ENCODE measurements around the gene BRSK2.

BRSK2 gene

GRCh38 chr11:1397862-1398527 lies 8.3 kb downstream of the BRSK2 start:
- Histone ChIP-seq H3F3A (ENCODE audit: insufficient read depth, low read length) (no peaks in the 10 kb centered on the region), H3K9ac (ENCODE audit: low read length) (no peak overlapping the region), H3K4me3 (ENCODE audit: low read depth, low read length, poor library complexity, severe bottlenecking) (no peak overlapping the region), H3K4me1 (ENCODE audit: insufficient read depth, low read length, severe bottlenecking) (no peaks in the 10 kb centered on the region), H4K20me1 (ENCODE audit: insufficient read depth, low read length) (no peaks in the 10 kb centered on the region), H3K4me2 (ENCODE audit: low read length) (no peak overlapping the region), H2AFZ (ENCODE audit: low read length) (no peak overlapping the region), H3K36me3 (ENCODE audit: insufficient read depth, low read length) (no peaks in the 10 kb centered on the region), H3K9me2 (ENCODE audit: low read depth, low read length) (no peaks in the 10 kb centered on the region), H3K9me3 (ENCODE audit: low read length) (no peaks in the 10 kb centered on the region), H3K27ac (ENCODE audit: low read depth, low read length, poor library complexity, severe bottlenecking) (no peak overlapping the region), H3K27me3 (ENCODE audit: insufficient read depth, low read length) (no peaks in the 10 kb centered on the region), H3K79me2 (ENCODE audit: insufficient read depth, low read length) (no peaks in the 10 kb centered on the region)
- TF ChIP-seq CTCF (IDR thresholded peaks at IDR 0.05; ENCODE audit: low read length): no peak
- no peak for TF ChIP-seq EZH2 (IDR thresholded peaks at IDR 0.05; ENCODE audit: borderline replicate concordance, low read length)

GRCh38 chr11:1398528-1399235 lies 8.9 kb downstream of the BRSK2 start:
- no peaks in the 10 kb centered on the region for H3K9me3 ChIP-seq (ENCODE audit: low read length)
- no peak overlapping the region for H3K4me2 ChIP-seq (ENCODE audit: low read length)
- no peak overlapping the region for H2AFZ ChIP-seq (ENCODE audit: low read length)
- no peaks in the 10 kb centered on the region for H3K27me3 ChIP-seq (ENCODE audit: insufficient read depth, low read length)
- no peaks in the 10 kb centered on the region for H3F3A ChIP-seq (ENCODE audit: insufficient read depth, low read length)
- no peaks in the 10 kb centered on the region for H4K20me1 ChIP-seq (ENCODE audit: insufficient read depth, low read length)
- no peaks in the 10 kb centered on the region for H3K4me1 ChIP-seq (ENCODE audit: insufficient read depth, low read length, severe bottlenecking)
- H3K9ac ChIP-seq (ENCODE audit: low read length): no peak overlapping the region
- no peaks in the 10 kb centered on the region for H3K36me3 ChIP-seq (ENCODE audit: insufficient read depth, low read length)
- no peak for TF ChIP-seq EZH2 (IDR thresholded peaks at IDR 0.05; ENCODE audit: borderline replicate concordance, low read length)
- TF ChIP-seq CTCF (IDR thresholded peaks at IDR 0.05; ENCODE audit: low read length): no peak
- no peak overlapping the region for H3K4me3 ChIP-seq (ENCODE audit: low read depth, low read length, poor library complexity, severe bottlenecking)
- no peaks in the 10 kb centered on the region for H3K79me2 ChIP-seq (ENCODE audit: insufficient read depth, low read length)
- no peak overlapping the region for H3K27ac ChIP-seq (ENCODE audit: low read depth, low read length, poor library complexity, severe bottlenecking)
- H3K9me2 ChIP-seq (ENCODE audit: low read depth, low read length): no peaks in the 10 kb centered on the region

GRCh38 chr11:1399386-1400316 lies 9.9 kb downstream of the BRSK2 start:
- H3K4me3 ChIP-seq (ENCODE audit: low read depth, low read length, poor library complexity, severe bottlenecking): no peak overlapping the region
- H3F3A ChIP-seq (ENCODE audit: insufficient read depth, low read length): no peaks in the 10 kb centered on the region
- no peaks in the 10 kb centered on the region for H3K27me3 ChIP-seq (ENCODE audit: insufficient read depth, low read length)
- no peak overlapping the region for H2AFZ ChIP-seq (ENCODE audit: low read length)
- TF ChIP-seq CTCF (IDR thresholded peaks at IDR 0.05; ENCODE audit: low read length) (no peak), EZH2 (IDR thresholded peaks at IDR 0.05; ENCODE audit: borderline replicate concordance, low read length) (no peak)
- H3K9me2 ChIP-seq (ENCODE audit: low read depth, low read length): no peaks in the 10 kb centered on the region
- no peak overlapping the region for H3K9ac ChIP-seq (ENCODE audit: low read length)
- no peaks in the 10 kb centered on the region for H4K20me1 ChIP-seq (ENCODE audit: insufficient read depth, low read length)
- H3K9me3 ChIP-seq (ENCODE audit: low read length): no peaks in the 10 kb centered on the region
- no peak overlapping the region for H3K4me2 ChIP-seq (ENCODE audit: low read length)
- no peaks in the 10 kb centered on the region for H3K4me1 ChIP-seq (ENCODE audit: insufficient read depth, low read length, severe bottlenecking)
- H3K36me3 ChIP-seq (ENCODE audit: insufficient read depth, low read length): no peaks in the 10 kb centered on the region
- no peaks in the 10 kb centered on the region for H3K79me2 ChIP-seq (ENCODE audit: insufficient read depth, low read length)
- no peak overlapping the region for H3K27ac ChIP-seq (ENCODE audit: low read depth, low read length, poor library complexity, severe bottlenecking)
